Vagina (tissue), 2 donors: ENCODE measurements around the gene TNFAIP1.

Source experiments
- POLR2A ChIP-seq, 2 donors: fragments of 450-650 bp; IDR thresholded peaks; one replicate each; pipeline ENCODE4 v1.6.1; 2017; ENCODE audit warnings: antibody characterized with exemption in 2 of 2, mild to moderate bottlenecking in 2 of 2, moderate library complexity in 2 of 2
- POLR2AphosphoS5 ChIP-seq, 2 donors: sonication (generic); formaldehyde crosslinking; IDR thresholded peaks; one replicate each; pipeline ENCODE4 v1.9.0; 2017; ENCODE audit warnings: antibody characterized with exemption in 2 of 2, mild to moderate bottlenecking in 2 of 2, low read depth in 1 of 2; ENCODE audit not compliant: insufficient read depth in 1 of 2
- TF ChIP-seq, protein P1 (sequence below), 3 experiments: fragments of 450-650 bp in 2 of 3; fragments of 200-600 bp in 1 of 3; sonication (generic) in 1 of 3; IDR thresholded peaks; one replicate each; pipeline ENCODE4 v1.5.1; 2017 to 2019; ENCODE audit warnings: antibody characterized with exemption in 3 of 3, mild to moderate bottlenecking in 2 of 3, moderate library complexity in 2 of 3

DNA sequence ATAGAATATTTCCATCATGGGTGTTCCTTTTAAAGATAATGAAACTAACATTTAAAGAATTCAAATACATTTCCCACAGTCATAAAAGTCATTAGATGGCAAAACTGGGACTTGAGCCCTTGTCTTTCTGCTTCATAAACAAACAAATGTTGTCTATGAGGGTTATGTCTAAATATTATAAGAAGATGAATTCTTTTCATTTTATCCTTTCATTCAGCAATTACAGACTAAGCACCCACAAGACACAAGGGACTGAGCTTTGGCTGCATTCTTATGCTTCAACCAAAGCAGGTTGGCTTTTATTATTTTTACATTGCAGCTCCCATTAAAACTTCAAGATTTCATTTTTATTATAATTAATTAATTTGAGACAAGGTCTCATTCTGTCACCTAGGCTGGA, 50.8 kb downstream of the TNFAIP1 start:
- TF ChIP-seq, protein P1, sequence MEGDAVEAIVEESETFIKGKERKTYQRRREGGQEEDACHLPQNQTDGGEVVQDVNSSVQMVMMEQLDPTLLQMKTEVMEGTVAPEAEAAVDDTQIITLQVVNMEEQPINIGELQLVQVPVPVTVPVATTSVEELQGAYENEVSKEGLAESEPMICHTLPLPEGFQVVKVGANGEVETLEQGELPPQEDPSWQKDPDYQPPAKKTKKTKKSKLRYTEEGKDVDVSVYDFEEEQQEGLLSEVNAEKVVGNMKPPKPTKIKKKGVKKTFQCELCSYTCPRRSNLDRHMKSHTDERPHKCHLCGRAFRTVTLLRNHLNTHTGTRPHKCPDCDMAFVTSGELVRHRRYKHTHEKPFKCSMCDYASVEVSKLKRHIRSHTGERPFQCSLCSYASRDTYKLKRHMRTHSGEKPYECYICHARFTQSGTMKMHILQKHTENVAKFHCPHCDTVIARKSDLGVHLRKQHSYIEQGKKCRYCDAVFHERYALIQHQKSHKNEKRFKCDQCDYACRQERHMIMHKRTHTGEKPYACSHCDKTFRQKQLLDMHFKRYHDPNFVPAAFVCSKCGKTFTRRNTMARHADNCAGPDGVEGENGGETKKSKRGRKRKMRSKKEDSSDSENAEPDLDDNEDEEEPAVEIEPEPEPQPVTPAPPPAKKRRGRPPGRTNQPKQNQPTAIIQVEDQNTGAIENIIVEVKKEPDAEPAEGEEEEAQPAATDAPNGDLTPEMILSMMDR (IDR thresholded peaks at IDR 0.05): no peak
- TF ChIP-seq POLR2A (IDR thresholded peaks at IDR 0.05) (no peak), POLR2AphosphoS5 (IDR thresholded peaks at IDR 0.05; ENCODE audit: insufficient read depth in 1 of 2, low read depth in 1 of 2) (no peak)
